Epithelial cell of esophagus (primary cell): ENCODE results near the gene CEP162.
"Not testable (repeated sequence)": the region's sequence is repeated elsewhere in the genome, so short reads cannot be mapped to it uniquely, and the experiment has no call there.

ENCODE experiments used
- DNase-seq: peaks from one replicate; pipeline ENCODE4 v3.0.0; 2010; ENCODE audit warnings: low read depth
- H3K4me3 ChIP-seq: 2 replicates; pipeline ENCODE4 v1.5.1; 2011; ENCODE audit warnings: mild to moderate bottlenecking, low read length, control low read depth
- TF ChIP-seq, protein P1 (sequence below): IDR thresholded peaks from 2 replicates; pipeline ENCODE4 v1.5.1; 2011; ENCODE audit warnings: low read depth, mild to moderate bottlenecking, low read length, control low read depth, inconsistent platforms; ENCODE audit not compliant: insufficient read depth; ENCODE audit errors: missing control alignments

Gene CEP162

GRCh38 chr6:84253380-84253779 is 25.9 kb upstream of the CEP162 start:
- no peak overlapping the region for H3K4me3 ChIP-seq
- no peak for DNase-seq
- TF ChIP-seq, protein P1, sequence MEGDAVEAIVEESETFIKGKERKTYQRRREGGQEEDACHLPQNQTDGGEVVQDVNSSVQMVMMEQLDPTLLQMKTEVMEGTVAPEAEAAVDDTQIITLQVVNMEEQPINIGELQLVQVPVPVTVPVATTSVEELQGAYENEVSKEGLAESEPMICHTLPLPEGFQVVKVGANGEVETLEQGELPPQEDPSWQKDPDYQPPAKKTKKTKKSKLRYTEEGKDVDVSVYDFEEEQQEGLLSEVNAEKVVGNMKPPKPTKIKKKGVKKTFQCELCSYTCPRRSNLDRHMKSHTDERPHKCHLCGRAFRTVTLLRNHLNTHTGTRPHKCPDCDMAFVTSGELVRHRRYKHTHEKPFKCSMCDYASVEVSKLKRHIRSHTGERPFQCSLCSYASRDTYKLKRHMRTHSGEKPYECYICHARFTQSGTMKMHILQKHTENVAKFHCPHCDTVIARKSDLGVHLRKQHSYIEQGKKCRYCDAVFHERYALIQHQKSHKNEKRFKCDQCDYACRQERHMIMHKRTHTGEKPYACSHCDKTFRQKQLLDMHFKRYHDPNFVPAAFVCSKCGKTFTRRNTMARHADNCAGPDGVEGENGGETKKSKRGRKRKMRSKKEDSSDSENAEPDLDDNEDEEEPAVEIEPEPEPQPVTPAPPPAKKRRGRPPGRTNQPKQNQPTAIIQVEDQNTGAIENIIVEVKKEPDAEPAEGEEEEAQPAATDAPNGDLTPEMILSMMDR, result no peak

GRCh38 chr6:84251891-84252539 is 24.6 kb upstream of the CEP162 start:
- H3K4me3 ChIP-seq, result no peak overlapping the region
- DNase-seq, result no peak
- TF ChIP-seq, protein P1, result no peak

GRCh38 chr6:84249724-84250123 is 22.3 kb upstream of the CEP162 start:
- H3K4me3 ChIP-seq, result no peak overlapping the region
- TF ChIP-seq, protein P1, result no peak
- peak; percentile 29 for DNase-seq

- not testable (repeated sequence) for DNase-seq, H3K4me3 ChIP-seq
These were observed 17.1 kb upstream of the CEP162 start for GRCh38 chr6:84244416-84245081.

- DNase-seq, result no peak
- TF ChIP-seq, protein P1, result no peak
- H3K4me3 ChIP-seq, result no peak overlapping the region
These were observed 15.8 kb upstream of the CEP162 start for GRCh38 chr6:84243240-84243639.

DNA sequence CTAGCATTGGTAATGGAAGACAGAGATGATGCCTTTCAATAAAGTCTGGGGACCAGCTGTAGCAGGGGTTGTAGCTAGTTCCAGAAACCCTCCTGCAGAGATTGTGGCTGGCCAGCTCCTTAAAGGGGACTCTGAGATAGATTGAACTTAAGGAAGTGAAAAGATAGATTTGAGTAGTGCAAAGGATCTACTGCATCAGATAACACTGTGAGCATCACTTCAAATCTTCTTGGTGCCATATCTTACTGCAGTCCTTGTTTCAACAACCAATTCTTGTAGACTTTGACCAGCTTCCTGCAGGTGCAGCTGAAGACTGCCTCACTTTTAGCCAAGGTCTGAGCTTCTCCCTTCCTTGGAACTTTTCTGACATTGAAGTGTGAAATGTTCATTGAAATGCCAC is 14.8 kb upstream of the CEP162 start:
- TF ChIP-seq, protein P1, result no peak
- DNase-seq, result no peak
- no peak overlapping the region for H3K4me3 ChIP-seq

DNA sequence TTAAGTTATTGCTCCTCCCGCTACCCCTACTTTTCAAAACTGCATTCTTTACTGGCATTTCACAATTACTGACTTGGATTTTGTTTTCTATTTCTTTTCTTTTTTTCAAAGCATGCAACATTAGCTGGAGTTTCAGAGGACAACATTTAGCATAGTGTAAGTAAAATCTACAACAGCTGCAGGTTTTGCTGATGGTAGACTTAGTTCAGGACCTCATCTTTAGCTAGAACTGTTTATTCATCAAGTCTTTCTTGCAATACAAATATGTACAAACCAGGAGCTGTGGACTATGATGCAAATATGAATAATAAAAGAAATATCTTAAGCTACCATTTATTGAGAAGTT is 728 bp upstream of the CEP162 start:
- TF ChIP-seq, protein P1, result no peak
- peak overlapping the region; percentile 95 for H3K4me3 ChIP-seq
- no peak for DNase-seq
